ENCODE data around the gene TMEM123. TPM values are rescaled to one million over a fixed set of nuclear protein-coding genes. Genes with fewer than 3 reads are reported as not detected.
A peak's percentile ranks its signal among the peaks of the same experiment; 100 is the strongest.

TMEM123 gene
- total and polyA plus RNA-seq, 2 of the 13 experiments (the other 11 are each of a cell fraction or from before 2014, with no cell fraction given) = 365 to 2,761 TPM

- TF ChIP-seq ASH2L (IDR thresholded peaks at IDR 0.05; ENCODE audit: insufficient read length, low read depth, low read length) (no peak), NPAS2 (CRISPR knock-in tag; IDR thresholded peaks at IDR 0.05; ENCODE audit: borderline replicate concordance) (no peak), TP53 (CRISPR knock-in tag; conservative IDR thresholded peaks at IDR 0.05) (no peak), SSRP1 (CRISPR knock-in tag; IDR thresholded peaks at IDR 0.05) (0 out of 2 replicates have a peak, but pooled peaks have one; percentile 45), TERF1 (CRISPR knock-in tag; IDR thresholded peaks at IDR 0.05) (no peak), CTCF (CRISPR knock-in tag; IDR thresholded peaks at IDR 0.05) (no peak), BORCS8-MEF2B (CRISPR knock-in tag; IDR thresholded peaks at IDR 0.05) (no peak), SMARCE1 (IDR thresholded peaks at IDR 0.05; ENCODE audit: borderline replicate concordance) (no peak), POGK (CRISPR knock-in tag; conservative IDR thresholded peaks at IDR 0.05) (no peak), ZBTB14 (CRISPR knock-in tag; IDR thresholded peaks at IDR 0.05) (no peak), HOXD1 (CRISPR knock-in tag; IDR thresholded peaks at IDR 0.05) (no peak), PCBP2 (optimal IDR thresholded peaks at IDR 0.05; ENCODE audit: low read depth, low read length, poor library complexity, severe bottlenecking) (no peak), ZNF253 (CRISPR knock-in tag; IDR thresholded peaks at IDR 0.05; ENCODE audit: borderline replicate concordance) (no peak), NFKB2 (CRISPR knock-in tag; IDR thresholded peaks at IDR 0.05; ENCODE audit: borderline replicate concordance) (no peak), GTF2F1 (IDR thresholded peaks at IDR 0.05; ENCODE audit: low read length) (no peak), ZNF24 (IDR thresholded peaks at IDR 0.05) (no peak), KLF13 (CRISPR knock-in tag; IDR thresholded peaks at IDR 0.05) (no peak), ZFX (CRISPR knock-in tag; IDR thresholded peaks at IDR 0.05; ENCODE audit: low read depth) (no peak), RFX3 (CRISPR knock-in tag; IDR thresholded peaks at IDR 0.05) (no peak), KLF12 (CRISPR knock-in tag; IDR thresholded peaks at IDR 0.05; ENCODE audit: borderline replicate concordance) (no peak), MZF1 (CRISPR knock-in tag; IDR thresholded peaks at IDR 0.05; ENCODE audit: borderline replicate concordance) (no peak), CCDC6 (CRISPR knock-in tag; IDR thresholded peaks at IDR 0.05) (no peak), ZNF496 (CRISPR knock-in tag; IDR thresholded peaks at IDR 0.05; ENCODE audit: insufficient replicate concordance) (no peak), IKZF4 (CRISPR knock-in tag; IDR thresholded peaks at IDR 0.05; ENCODE audit: borderline replicate concordance, low read depth, not compliant biosample characterization) (no peak)
Observed at GRCh38 chr11:102449651-102450570, 2.7 kb downstream of the TMEM123 start (continued).

Data from HepG2 (cell line).